Prostate gland (tissue), 2 donors: Measurements from ENCODE around the gene ISOC2.

Source experiments
- CTCF ChIP-seq, 4 experiments: fragments of 200-600 bp in 2 of 4; fragments of 450-650 bp in 2 of 4; sonication (generic) in 2 of 4; IDR thresholded peaks; 1 replicate in 3 of 4; 2 replicates in 1 of 4; pipeline ENCODE4 v1.5.1; 2016 to 2019; ENCODE audit warnings: antibody characterized with exemption in 4 of 4, mild to moderate bottlenecking in 2 of 4, moderate library complexity in 2 of 4
- POLR2A ChIP-seq: fragments of 450-650 bp; IDR thresholded peaks from one replicate; pipeline ENCODE4 v1.6.1; 2016; ENCODE audit warnings: antibody characterized with exemption, mild to moderate bottlenecking
- POLR2AphosphoS5 ChIP-seq: sonication (generic); formaldehyde crosslinking; IDR thresholded peaks from one replicate; pipeline ENCODE4 v1.6.1; 2017; ENCODE audit warnings: antibody characterized with exemption

GRCh38 chr19:55440411-55441105 lies 20.9 kb downstream of the ISOC2 start:
- TF ChIP-seq CTCF (IDR thresholded peaks at IDR 0.05): no peak
- TF ChIP-seq POLR2A: no peak
- no peak for TF ChIP-seq POLR2AphosphoS5
